ENCODE results near the gene GGT7.
"Not testable (repeated sequence)": the region's sequence is repeated elsewhere in the genome, so short reads cannot be mapped to it uniquely, and the experiment has no call there.

The GGT7 gene

DNA sequence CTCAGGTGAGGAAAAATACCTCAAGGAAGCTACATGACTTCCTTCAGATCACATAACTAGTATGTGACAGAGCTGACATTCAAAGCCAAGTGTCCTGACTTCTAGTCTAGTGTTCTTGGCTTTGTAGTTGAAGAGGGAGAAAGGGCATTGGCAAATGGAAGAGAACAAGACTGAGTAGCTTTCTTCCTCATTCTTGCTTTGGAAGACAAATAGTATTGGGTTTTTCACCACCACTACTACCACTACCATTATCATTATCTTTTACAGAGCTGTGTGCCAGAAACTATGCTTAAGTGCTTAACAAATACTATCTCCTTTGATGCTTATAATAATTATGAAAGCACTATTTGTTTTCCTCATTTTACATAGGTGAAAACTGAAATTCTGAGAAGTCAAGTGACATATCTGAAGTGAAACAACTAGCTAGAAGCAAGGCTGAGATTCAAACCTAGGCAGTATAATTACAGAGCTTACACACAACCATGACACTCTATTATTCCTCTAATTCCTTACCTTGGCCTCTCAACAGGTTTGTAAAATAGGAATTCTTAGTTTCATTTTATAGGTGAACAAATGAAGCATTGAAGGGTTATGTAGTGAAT is 10.5 kb upstream of the GGT7 start:
- DNase-seq (ENCODE audit: low spot score): no peak
- Histone ChIP-seq H3K4me1 (ENCODE audit: control insufficient read depth in 2 of 2, insufficient read depth in 1 of 2, low read depth in 1 of 2, low read length in 2 of 2) (no peaks in the 10 kb centered on the region), H3K27ac (replicated peaks; ENCODE audit: low read length) (no peak overlapping the region), H3K36me3 (replicated peaks in 1 of 2; ENCODE audit: control insufficient read depth in 2 of 2, insufficient read depth in 2 of 2, low read length in 2 of 2) (peaks cover 3 to 36% of the 10 kb centered on the region in 2 donors), H2AK5ac (ENCODE audit: low read depth, low read length) (no peak overlapping the region), H3K23ac (ENCODE audit: low read depth, low read length, poor library complexity) (no peak overlapping the region), H3K14ac (ENCODE audit: low read length) (no peak overlapping the region), H3K9ac (ENCODE audit: low read depth, low read length, poor library complexity) (no peak overlapping the region), H2BK12ac (ENCODE audit: low read length) (no peak overlapping the region), H3K4ac (ENCODE audit: low read length) (no peak overlapping the region), H3K79me1 (ENCODE audit: low read depth, low read length) (no peaks in the 10 kb centered on the region), H4K8ac (ENCODE audit: low read depth, low read length) (no peak overlapping the region), H2BK15ac (ENCODE audit: low read length) (no peak overlapping the region), H3K4me2 (ENCODE audit: insufficient read depth, low read length, poor library complexity, severe bottlenecking) (no peak overlapping the region), H3K9me3 (replicated peaks in 1 of 2; ENCODE audit: control insufficient read depth in 2 of 2, insufficient read depth in 1 of 2, low read depth in 1 of 2, low read length in 2 of 2) (no peaks in the 10 kb centered on the region), H3K4me3 (ENCODE audit: low read length in 2 of 2) (no peak overlapping the region), H3K27me3 (ENCODE audit: control insufficient read depth in 3 of 3, insufficient read depth in 3 of 3, low read depth in 1 of 3, low read length in 3 of 3) (no peaks in the 10 kb centered on the region), H2AFZ (ENCODE audit: low read length) (no peak overlapping the region), H4K91ac (ENCODE audit: low read depth, low read length, poor library complexity) (no peak overlapping the region), H2BK120ac (ENCODE audit: low read depth, low read length) (no peak overlapping the region), H3K18ac (ENCODE audit: low read length) (no peak overlapping the region), H2BK5ac (ENCODE audit: low read length) (no peak overlapping the region)

DNA sequence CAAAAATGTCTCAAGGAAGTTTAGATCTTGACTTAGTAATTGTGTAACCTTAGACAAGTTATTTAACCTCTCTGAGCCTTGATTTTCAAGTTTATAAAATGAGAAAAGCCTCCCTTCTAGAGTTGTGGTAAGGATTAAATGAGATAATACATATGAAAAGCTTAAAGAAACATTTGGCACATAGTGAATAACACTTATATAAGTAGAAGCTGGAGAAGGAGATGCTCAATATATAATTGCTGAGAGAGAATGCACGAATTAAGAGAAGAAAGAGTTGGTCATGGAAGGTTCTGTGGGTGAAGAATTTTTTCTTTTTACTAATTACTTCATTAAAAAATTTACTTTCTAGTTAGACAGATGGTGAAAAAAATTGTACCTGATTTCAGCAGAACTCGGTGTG is 9.0 kb upstream of the GGT7 start:
- Histone ChIP-seq H3K36me3 (replicated peaks in 1 of 2; ENCODE audit: control insufficient read depth in 2 of 2, insufficient read depth in 2 of 2, low read length in 2 of 2) (peaks cover 3 to 36% of the 10 kb centered on the region in 2 donors), H2BK12ac (ENCODE audit: low read length) (no peak overlapping the region), H3K14ac (ENCODE audit: low read length) (no peak overlapping the region), H2BK5ac (ENCODE audit: low read length) (no peak overlapping the region), H3K9ac (ENCODE audit: low read depth, low read length, poor library complexity) (no peak overlapping the region), H2BK120ac (ENCODE audit: low read depth, low read length) (no peak overlapping the region), H3K9me3 (replicated peaks in 1 of 2; ENCODE audit: control insufficient read depth in 2 of 2, insufficient read depth in 1 of 2, low read depth in 1 of 2, low read length in 2 of 2) (no peaks in the 10 kb centered on the region), H3K23ac (ENCODE audit: low read depth, low read length, poor library complexity) (no peak overlapping the region), H3K27me3 (ENCODE audit: control insufficient read depth in 3 of 3, insufficient read depth in 3 of 3, low read depth in 1 of 3, low read length in 3 of 3) (peaks cover 0 to 5% (median 0%) of the 10 kb centered on the region in 3 experiments), H2AK5ac (ENCODE audit: low read depth, low read length) (no peak overlapping the region), H3K18ac (ENCODE audit: low read length) (no peak overlapping the region), H4K8ac (ENCODE audit: low read depth, low read length) (no peak overlapping the region), H2AFZ (ENCODE audit: low read length) (no peak overlapping the region), H3K4ac (ENCODE audit: low read length) (no peak overlapping the region), H3K4me1 (ENCODE audit: control insufficient read depth in 2 of 2, insufficient read depth in 1 of 2, low read depth in 1 of 2, low read length in 2 of 2) (no peaks in the 10 kb centered on the region), H3K4me2 (ENCODE audit: insufficient read depth, low read length, poor library complexity, severe bottlenecking) (no peak overlapping the region), H3K27ac (replicated peaks; ENCODE audit: low read length) (no peak overlapping the region), H4K91ac (ENCODE audit: low read depth, low read length, poor library complexity) (no peak overlapping the region), H3K79me1 (ENCODE audit: low read depth, low read length) (no peaks in the 10 kb centered on the region), H3K4me3 (ENCODE audit: low read length in 2 of 2) (no peak overlapping the region), H2BK15ac (ENCODE audit: low read length) (no peak overlapping the region)
- WGBS, 2 donors (ENCODE audit: extremely low coverage in 2 of 2, insufficient read length in 2 of 2, insufficient replicate concordance in 1 of 2): no CpG with 5 or more reads among the region's 2 CpGs
- no peak for DNase-seq (ENCODE audit: low spot score)

DNA sequence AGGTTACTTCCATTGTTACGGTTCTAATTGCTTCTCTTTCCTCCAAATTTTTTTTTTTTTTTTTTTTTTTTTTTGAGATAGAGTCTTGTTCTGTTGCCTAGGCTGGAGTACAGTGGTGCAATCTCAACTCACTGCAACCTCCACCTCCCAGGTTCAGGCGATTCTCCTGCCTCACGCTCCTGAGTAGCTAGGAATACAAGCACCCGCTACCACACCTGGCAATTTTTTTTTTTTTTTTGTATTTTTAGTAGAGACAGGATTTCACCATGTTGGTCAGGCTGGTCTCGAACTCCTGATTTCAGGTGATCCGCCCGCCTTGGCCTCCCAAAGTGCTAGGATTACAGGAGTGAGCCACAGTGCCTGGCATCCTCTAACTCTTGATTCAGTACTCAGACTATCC is 8.3 kb upstream of the GGT7 start:
- H3K4me3 ChIP-seq (ENCODE audit: low read length in 2 of 2): not testable (repeated sequence)
- H3K36me3 ChIP-seq (replicated peaks in 1 of 2; ENCODE audit: control insufficient read depth in 2 of 2, insufficient read depth in 2 of 2, low read length in 2 of 2): peaks cover 3 to 33% of the 10 kb centered on the region in 2 donors

DNA sequence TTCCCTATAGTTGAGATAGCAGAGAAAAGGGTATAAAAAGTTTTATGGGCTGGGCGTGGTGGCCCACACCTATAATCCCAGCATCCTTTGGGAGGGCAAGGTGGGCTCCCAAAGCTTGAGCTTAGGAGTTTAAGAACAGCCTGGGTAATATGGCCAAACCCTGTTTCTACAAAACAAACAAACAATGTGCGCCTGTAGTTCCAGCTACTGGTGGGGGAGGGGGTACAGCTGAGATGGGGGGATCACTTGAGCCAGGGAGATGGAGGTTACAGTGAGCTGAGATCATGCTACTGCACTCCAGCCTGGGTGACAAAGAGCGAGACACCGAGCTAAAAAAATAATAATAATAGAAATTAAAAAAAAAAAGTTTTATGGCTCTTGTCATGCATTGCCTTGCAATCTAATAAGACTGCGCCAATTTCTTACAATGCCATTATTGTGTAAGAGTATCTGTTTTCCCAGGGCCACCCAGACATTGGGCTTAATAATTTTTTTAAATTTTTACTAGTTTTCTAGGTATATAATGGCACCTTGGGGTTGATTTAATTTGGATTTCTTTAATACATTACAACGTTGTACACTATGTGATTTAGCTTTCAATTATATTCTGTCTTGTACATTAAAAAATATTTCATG is 7.7 kb upstream of the GGT7 start:
- Histone ChIP-seq H3K4ac (ENCODE audit: low read length) (no peak overlapping the region), H3K36me3 (replicated peaks in 1 of 2; ENCODE audit: control insufficient read depth in 2 of 2, insufficient read depth in 2 of 2, low read length in 2 of 2) (peaks cover 3 to 27% of the 10 kb centered on the region in 2 donors), H4K8ac (ENCODE audit: low read depth, low read length) (no peak overlapping the region), H3K4me1 (ENCODE audit: control insufficient read depth in 2 of 2, insufficient read depth in 1 of 2, low read depth in 1 of 2, low read length in 2 of 2) (peaks cover 3 to 4% of the 10 kb centered on the region in 2 donors), H3K79me1 (ENCODE audit: low read depth, low read length) (no peaks in the 10 kb centered on the region), H2AK5ac (ENCODE audit: low read depth, low read length) (no peak overlapping the region), H2AFZ (ENCODE audit: low read length) (no peak overlapping the region), H3K4me3 (ENCODE audit: low read length in 2 of 2) (no peak overlapping the region), H3K27me3 (ENCODE audit: control insufficient read depth in 3 of 3, insufficient read depth in 3 of 3, low read depth in 1 of 3, low read length in 3 of 3) (peaks cover 0 to 6% (median 0%) of the 10 kb centered on the region in 3 experiments), H3K23ac (ENCODE audit: low read depth, low read length, poor library complexity) (no peak overlapping the region), H3K4me2 (ENCODE audit: insufficient read depth, low read length, poor library complexity, severe bottlenecking) (no peak overlapping the region), H3K9me3 (replicated peaks in 1 of 2; ENCODE audit: control insufficient read depth in 2 of 2, insufficient read depth in 1 of 2, low read depth in 1 of 2, low read length in 2 of 2) (no peaks in the 10 kb centered on the region), H3K18ac (ENCODE audit: low read length) (no peak overlapping the region), H3K14ac (ENCODE audit: low read length) (no peak overlapping the region), H2BK15ac (ENCODE audit: low read length) (no peak overlapping the region), H2BK120ac (ENCODE audit: low read depth, low read length) (no peak overlapping the region), H2BK12ac (ENCODE audit: low read length) (no peak overlapping the region), H3K27ac (replicated peaks; ENCODE audit: low read length) (no peak overlapping the region), H2BK5ac (ENCODE audit: low read length) (no peak overlapping the region), H4K91ac (ENCODE audit: low read depth, low read length, poor library complexity) (no peak overlapping the region), H3K9ac (ENCODE audit: low read depth, low read length, poor library complexity) (no peak overlapping the region)
- WGBS, 2 donors (ENCODE audit: extremely low coverage in 2 of 2, insufficient read length in 2 of 2, insufficient replicate concordance in 1 of 2): no CpG with 5 or more reads among the region's 6 CpGs
- no peak for DNase-seq (ENCODE audit: low spot score)

More for the DNA sequence above, 8.3 kb upstream of the GGT7 start:
- H3K9me3 ChIP-seq (replicated peaks in 1 of 2; ENCODE audit: control insufficient read depth in 2 of 2, insufficient read depth in 1 of 2, low read depth in 1 of 2, low read length in 2 of 2); H2BK12ac ChIP-seq (ENCODE audit: low read length); H4K91ac ChIP-seq (ENCODE audit: low read depth, low read length, poor library complexity); H2BK15ac ChIP-seq (ENCODE audit: low read length); H3K18ac ChIP-seq (ENCODE audit: low read length); H2BK5ac ChIP-seq (ENCODE audit: low read length); H3K9ac ChIP-seq (ENCODE audit: low read depth, low read length, poor library complexity); H3K79me1 ChIP-seq (ENCODE audit: low read depth, low read length); H4K8ac ChIP-seq (ENCODE audit: low read depth, low read length); H3K4me1 ChIP-seq (ENCODE audit: control insufficient read depth in 2 of 2, insufficient read depth in 1 of 2, low read depth in 1 of 2, low read length in 2 of 2); H2AK5ac ChIP-seq (ENCODE audit: low read depth, low read length); H3K4ac ChIP-seq (ENCODE audit: low read length); H2BK120ac ChIP-seq (ENCODE audit: low read depth, low read length); DNase-seq (ENCODE audit: low spot score); H3K23ac ChIP-seq (ENCODE audit: low read depth, low read length, poor library complexity); H3K27ac ChIP-seq (replicated peaks; ENCODE audit: low read length); H3K4me2 ChIP-seq (ENCODE audit: insufficient read depth, low read length, poor library complexity, severe bottlenecking); H2AFZ ChIP-seq (ENCODE audit: low read length); H3K14ac ChIP-seq (ENCODE audit: low read length); H3K27me3 ChIP-seq (ENCODE audit: control insufficient read depth in 3 of 3, insufficient read depth in 3 of 3, low read depth in 1 of 3, low read length in 3 of 3): not testable (repeated sequence)
- no CpG with 5 or more reads among the region's 7 CpGs for WGBS, 2 donors (ENCODE audit: extremely low coverage in 2 of 2, insufficient read length in 2 of 2, insufficient replicate concordance in 1 of 2)

All from neuronal stem cell (in vitro differentiated cells).